HG03175 (cell line): ENCODE results near the gene IMMP1L.
"Not testable (repeated sequence)": the region's sequence is repeated elsewhere in the genome, so short reads cannot be mapped to it uniquely, and the experiment has no call there.

Experiments used
- ATAC-seq: cut with Tn5 transposase; IDR thresholded peaks from one replicate; pipeline ENCODE4 v1.9.1; 2021; ENCODE audit warnings: mild to moderate bottlenecking, moderate library complexity; ENCODE audit not compliant: unreplicated experiment

IMMP1L gene

GRCh38 chr11:31509429-31510345, at the start of gene IMMP1L, which contains the start of gene ELP4:
TSS of gene IMMP1L (minus strand) at chr11:31509622. CDS start at chr11:31463276, 46,346 bp downstream.
TSS of gene ELP4 (plus strand) at chr11:31509767. CDS start at chr11:31509785, 18 bp downstream.
- ATAC-seq = peak; percentile 100

GRCh38 chr11:31558001-31558400, 48.6 kb upstream of the IMMP1L start:
- no peak for ATAC-seq

- no peak for ATAC-seq
These were observed 46.5 kb upstream of the IMMP1L start for GRCh38 chr11:31555938-31556337.

GRCh38 chr11:31542862-31543261, 33.4 kb upstream of the IMMP1L start:
- ATAC-seq = no peak

GRCh38 chr11:31535479-31535878, 26.1 kb upstream of the IMMP1L start:
- ATAC-seq = no peak

- ATAC-seq = no peak
These were observed 21.9 kb upstream of the IMMP1L start for GRCh38 chr11:31531293-31531692.

GRCh38 chr11:31529701-31530100, 20.3 kb upstream of the IMMP1L start:
- no peak for ATAC-seq

GRCh38 chr11:31529189-31529588, 19.8 kb upstream of the IMMP1L start:
- ATAC-seq = no peak

- no peak for ATAC-seq
These were observed 12.2 kb upstream of the IMMP1L start for GRCh38 chr11:31521497-31522150.

- no peak for ATAC-seq
These were observed 2.7 kb upstream of the IMMP1L start for GRCh38 chr11:31512117-31512516.

- peak; percentile 12 for ATAC-seq
These were observed 382 bp downstream of the IMMP1L start for GRCh38 chr11:31509051-31509428.

- ATAC-seq = no peak
These were observed 8.9 kb downstream of the IMMP1L start for GRCh38 chr11:31500560-31500959.

GRCh38 chr11:31499576-31500178, 9.7 kb downstream of the IMMP1L start:
- no peak for ATAC-seq

GRCh38 chr11:31493762-31494161, 15.7 kb downstream of the IMMP1L start:
- not testable (repeated sequence) for ATAC-seq

GRCh38 chr11:31493235-31493634, 16.2 kb downstream of the IMMP1L start:
- ATAC-seq = no peak

- no peak for ATAC-seq
These were observed 17.0 kb downstream of the IMMP1L start for GRCh38 chr11:31492320-31492913.

- ATAC-seq = no peak
These were observed 21.6 kb downstream of the IMMP1L start for GRCh38 chr11:31487848-31488247.

GRCh38 chr11:31484497-31484896, 24.9 kb downstream of the IMMP1L start:
- no peak for ATAC-seq

GRCh38 chr11:31480930-31481329, 28.5 kb downstream of the IMMP1L start:
- ATAC-seq = no peak

- ATAC-seq = no peak
These were observed 30.4 kb downstream of the IMMP1L start for GRCh38 chr11:31479066-31479465.

GRCh38 chr11:31478223-31478590, 31.2 kb downstream of the IMMP1L start:
- ATAC-seq = no peak
